ENCODE measurements around the gene DPP10.

Gene DPP10

GRCh38 chr2:115165529-115166109 is 723.2 kb downstream of the DPP10 start:
- DNase-seq, result no peak

- DNase-seq, result no peak
These were observed 726.0 kb downstream of the DPP10 start for GRCh38 chr2:115168457-115168856.

GRCh38 chr2:115169814-115170213 is 727.4 kb downstream of the DPP10 start:
- DNase-seq, result no peak

GRCh38 chr2:115171751-115172150 is 729.3 kb downstream of the DPP10 start:
- no peak for DNase-seq

GRCh38 chr2:115174651-115175050 is 732.2 kb downstream of the DPP10 start:
- no peak for DNase-seq

- no peak for DNase-seq
These were observed 740.7 kb downstream of the DPP10 start for GRCh38 chr2:115183144-115183543.

- peak; percentile 56 for DNase-seq
These were observed 748.0 kb downstream of the DPP10 start for GRCh38 chr2:115190459-115190858.

- no peak for DNase-seq
These were observed 752.2 kb downstream of the DPP10 start for GRCh38 chr2:115194623-115195022.

GRCh38 chr2:115196587-115196986 is 754.1 kb downstream of the DPP10 start:
- DNase-seq, result no peak

- DNase-seq, result no peak
These were observed 757.5 kb downstream of the DPP10 start for GRCh38 chr2:115199966-115200365.

GRCh38 chr2:115201386-115201785 is 758.9 kb downstream of the DPP10 start:
- DNase-seq, result no peak

- DNase-seq, result no peak
These were observed 766.2 kb downstream of the DPP10 start for GRCh38 chr2:115208493-115209164.

- DNase-seq, result no peak
These were observed 771.6 kb downstream of the DPP10 start for GRCh38 chr2:115214050-115214449.

- no peak for DNase-seq
These were observed 776.9 kb downstream of the DPP10 start for GRCh38 chr2:115219296-115219695.

GRCh38 chr2:115234186-115234585 is 791.7 kb downstream of the DPP10 start:
- DNase-seq, result no peak

GRCh38 chr2:115234737-115235136 is 792.3 kb downstream of the DPP10 start:
- no peak for DNase-seq

GRCh38 chr2:115248066-115248465 is 805.6 kb downstream of the DPP10 start:
- DNase-seq, result no peak

- no peak for DNase-seq
These were observed 834.9 kb downstream of the DPP10 start for GRCh38 chr2:115277366-115277765.

- no peak for DNase-seq
These were observed 843.0 kb downstream of the DPP10 start for GRCh38 chr2:115285416-115285815.

GRCh38 chr2:115290478-115290877 is 848.0 kb downstream of the DPP10 start:
- DNase-seq, result no peak

- no peak for DNase-seq
These were observed 850.3 kb downstream of the DPP10 start for GRCh38 chr2:115292742-115293141.

- DNase-seq, result no peak
These were observed 852.6 kb downstream of the DPP10 start for GRCh38 chr2:115294999-115295398.

GRCh38 chr2:115297056-115297455 is 854.6 kb downstream of the DPP10 start:
- no peak for DNase-seq

- DNase-seq, result no peak
These were observed 856.8 kb downstream of the DPP10 start for GRCh38 chr2:115299199-115299598.

- DNase-seq, result no peak
These were observed 863.3 kb downstream of the DPP10 start for GRCh38 chr2:115305712-115306111.
